GM18508 (cell line): ENCODE results near the gene F7.

Experiments used
- ATAC-seq: cut with Tn5 transposase; IDR thresholded peaks from one replicate; pipeline ENCODE4 v1.9.1; 2021; ENCODE audit warnings: moderate number of reproducible peaks; ENCODE audit not compliant: insufficient read depth, unreplicated experiment

F7 gene

GRCh38 chr13:113084094-113084942, 21.3 kb upstream of the F7 start:
- no peak for ATAC-seq

DNA sequence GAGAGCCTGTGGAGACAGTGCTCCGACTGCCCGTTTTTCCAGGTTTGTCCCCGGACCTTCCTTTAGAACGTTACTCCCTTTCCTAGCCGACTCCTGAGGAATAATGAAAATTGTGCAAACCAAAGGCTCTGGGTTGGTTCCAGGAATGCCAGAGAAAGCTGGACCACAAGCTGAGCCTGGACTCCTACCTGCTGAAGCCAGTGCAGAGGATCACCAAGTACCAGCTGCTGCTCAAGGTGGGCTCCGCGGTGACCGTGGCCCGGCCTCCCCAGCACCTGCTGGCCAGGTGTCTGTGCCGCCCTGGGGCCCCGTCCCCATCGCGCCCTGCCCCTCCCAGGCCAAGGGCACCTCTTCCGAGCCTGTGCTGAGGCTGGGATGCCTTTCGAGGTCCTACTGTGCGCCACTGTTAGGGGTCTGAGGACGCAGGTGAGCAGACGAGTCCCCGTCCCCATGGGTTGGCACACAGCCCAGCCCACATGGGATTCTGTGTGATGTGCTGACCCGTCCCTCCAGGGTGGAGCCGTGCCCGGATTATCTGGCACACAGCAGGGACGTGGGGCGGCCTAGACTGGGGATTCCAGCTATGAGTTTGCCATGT, 20.5 kb upstream of the F7 start:
- ATAC-seq = no peak

GRCh38 chr13:113086031-113086750, 19.4 kb upstream of the F7 start:
- ATAC-seq = no peak

GRCh38 chr13:113086991-113087922, 18.3 kb upstream of the F7 start:
- ATAC-seq = no peak

GRCh38 chr13:113087923-113088690, 17.5 kb upstream of the F7 start:
- ATAC-seq = no peak

GRCh38 chr13:113088691-113089020, 16.9 kb upstream of the F7 start:
- no peak for ATAC-seq

- no peak for ATAC-seq
Observed at GRCh38 chr13:113089693-113090414, 15.7 kb upstream of the F7 start.

- no peak for ATAC-seq
Observed at GRCh38 chr13:113090415-113090770, 15.2 kb upstream of the F7 start.

GRCh38 chr13:113090806-113091205, 14.8 kb upstream of the F7 start:
- no peak for ATAC-seq

GRCh38 chr13:113091211-113091771, 14.3 kb upstream of the F7 start:
- no peak for ATAC-seq

DNA sequence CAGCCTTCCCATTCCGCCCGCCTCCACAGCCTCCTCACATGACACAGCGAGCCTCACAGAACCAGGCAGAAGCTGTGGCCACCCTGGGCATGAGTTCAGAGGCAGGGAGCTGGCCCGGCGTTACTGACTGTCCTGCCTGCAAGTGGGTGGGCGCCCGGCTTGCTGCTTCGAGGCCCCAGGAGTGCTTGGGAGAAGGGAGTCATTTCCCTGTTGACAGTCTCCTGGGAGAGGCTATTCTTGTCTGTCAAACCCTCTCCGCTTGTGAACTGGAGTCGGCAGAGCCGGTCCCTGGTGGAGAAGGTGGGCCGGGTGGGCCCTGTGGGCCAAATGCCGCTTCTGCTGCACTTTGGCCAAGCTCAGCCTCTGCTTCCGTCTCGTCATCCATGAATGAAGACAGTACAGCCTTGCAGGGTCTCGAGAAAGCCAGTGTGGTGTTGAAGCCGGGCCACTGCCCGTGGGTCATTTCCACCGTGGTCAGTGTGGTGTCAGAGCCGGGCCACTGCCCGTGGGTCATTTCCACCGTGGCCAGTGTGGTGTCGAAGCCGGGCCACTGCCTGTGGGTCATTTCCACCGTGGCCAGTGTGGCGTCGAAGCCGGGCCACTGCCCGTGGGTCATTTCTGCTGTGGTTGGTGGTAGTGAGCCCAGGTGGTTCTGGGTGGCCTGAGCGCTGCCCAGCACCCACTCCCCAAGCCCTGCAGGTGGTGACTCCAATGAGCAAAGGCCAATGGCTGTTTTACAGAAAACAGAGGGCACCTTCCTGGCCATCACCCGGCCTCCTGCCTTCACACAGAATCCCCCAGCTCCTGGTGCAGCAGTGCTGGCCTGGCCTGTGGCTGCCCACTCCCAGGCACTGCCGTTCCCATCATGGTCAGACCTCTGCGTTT, 13.5 kb upstream of the F7 start:
- no peak for ATAC-seq

- ATAC-seq = no peak
Observed at GRCh38 chr13:113092776-113093579, 12.6 kb upstream of the F7 start.

- ATAC-seq = no peak
Observed at GRCh38 chr13:113093580-113094409, 11.8 kb upstream of the F7 start.

GRCh38 chr13:113094410-113094800, 11.2 kb upstream of the F7 start:
- no peak for ATAC-seq

DNA sequence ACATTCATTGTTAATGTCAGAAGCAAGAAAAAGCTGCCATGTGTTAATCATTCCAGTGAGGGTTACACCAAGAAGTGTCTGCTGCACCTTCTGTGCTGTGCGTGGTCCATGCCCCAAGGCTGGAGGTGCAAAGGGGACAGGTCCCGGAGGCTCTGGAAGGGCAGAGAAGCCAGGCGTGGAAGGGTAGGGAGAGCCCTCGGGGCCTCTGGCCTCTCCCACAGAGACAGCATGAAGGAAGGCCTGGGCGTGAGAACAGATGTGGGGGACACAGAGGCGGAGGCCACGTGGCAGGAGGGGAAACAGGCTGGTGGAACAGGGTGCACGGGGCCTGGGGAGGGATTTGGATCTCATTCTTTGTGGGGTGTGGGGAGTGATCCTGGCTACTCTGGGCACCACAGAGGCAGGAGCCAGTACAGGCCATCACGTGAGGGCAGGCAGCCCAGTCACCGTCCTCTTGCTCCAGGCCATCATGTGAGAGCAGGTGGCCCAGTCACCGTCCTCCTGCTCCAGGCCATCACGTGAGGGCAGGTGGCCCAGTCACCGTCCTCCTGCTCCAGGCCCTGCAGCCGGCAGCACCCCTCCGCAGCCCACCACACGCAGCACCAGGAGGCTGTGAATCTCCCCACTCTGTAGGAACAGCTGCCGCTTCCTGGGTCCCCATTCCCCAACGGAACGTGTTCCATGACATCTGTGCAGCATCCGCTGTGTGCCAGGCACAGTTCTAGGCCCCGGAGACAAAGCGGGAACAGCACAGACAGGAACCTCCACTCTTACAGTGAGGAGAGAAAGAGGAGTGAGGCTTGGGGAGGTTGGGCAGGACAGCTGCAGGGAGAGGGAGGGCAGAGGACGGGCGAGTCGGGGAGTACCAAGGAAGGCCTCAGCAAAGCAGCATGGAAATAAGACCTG, 10.2 kb upstream of the F7 start:
- ATAC-seq = no peak
